OCI-LY1 (cell line): ENCODE results near the gene GFPT2.

ENCODE experiments used
- CTCF ChIP-seq: fragments of 200-600 bp; sonication (generic), shearing (Covaris generic); IDR thresholded peaks from 2 replicates; pipeline ENCODE4 v1.5.1; 2017; ENCODE audit warnings: mild to moderate bottlenecking, antibody characterized with exemption, low read length, moderate library complexity, mixed read lengths
- EZH2 ChIP-seq: fragments of 200-600 bp; sonication (generic), shearing (Covaris generic); IDR thresholded peaks from 2 replicates; pipeline ENCODE4 v1.8.0; 2017; ENCODE audit warnings: borderline replicate concordance, mixed run types, mild to moderate bottlenecking, antibody characterized with exemption, low read length, moderate library complexity, mixed read lengths

DNA sequence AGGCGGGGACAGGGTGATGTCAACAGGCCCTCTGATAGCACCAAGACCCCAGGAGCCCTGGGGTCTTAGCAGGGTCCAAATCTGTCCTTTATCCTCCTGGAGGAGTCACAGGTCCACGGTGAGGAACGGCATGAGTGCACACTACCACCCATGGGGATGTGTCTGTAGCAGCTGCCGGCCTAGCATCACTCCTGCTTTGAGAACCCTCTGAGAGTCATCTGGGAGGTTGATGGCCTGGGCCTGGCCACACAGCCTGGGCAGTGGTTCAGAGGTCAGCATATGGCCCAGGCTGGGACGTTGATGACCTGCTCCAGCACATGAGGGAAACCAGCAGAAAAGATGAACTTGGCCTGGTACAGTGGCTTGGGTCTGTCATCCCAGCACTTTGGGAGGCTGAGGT lies 1.8 kb upstream of the GFPT2 start:
- no peak for TF ChIP-seq CTCF
- no peak for TF ChIP-seq EZH2
